Karpas-422 (cell line): ENCODE results near the gene RAP2A. TPM values are rescaled to one million over a fixed set of nuclear protein-coding genes. Genes with fewer than 3 reads are reported as not detected.

Experiments
- DNase-seq: peaks from one replicate; pipeline ENCODE4 v3.0.0-alpha.2; 2015
- H2AFZ ChIP-seq: fragments of 200-600 bp; sonication (generic); 2 replicates; pipeline ENCODE4 v1.6.1; 2014; ENCODE audit warnings: antibody characterized with exemption, low read length, mixed read lengths
- H3K27ac ChIP-seq: fragments of 200-600 bp; sonication (generic); 2 replicates; pipeline ENCODE4 v1.5.1; 2014; ENCODE audit warnings: mild to moderate bottlenecking, low read length, moderate library complexity
- H3K27me3 ChIP-seq: fragments of 200-600 bp; sonication (generic); 2 replicates; pipeline ENCODE4 v1.6.1; 2014; ENCODE audit warnings: low read length, mixed read lengths
- H3K36me3 ChIP-seq: fragments of 200-600 bp; sonication (generic); 2 replicates; pipeline ENCODE4 v1.6.1; 2014; ENCODE audit warnings: low read length, mixed read lengths; ENCODE audit not compliant: insufficient read depth
- H3K4me1 ChIP-seq: fragments of 200-600 bp; sonication (generic); 2 replicates; pipeline ENCODE4 v1.6.1; 2014; ENCODE audit warnings: mild to moderate bottlenecking, low read length, mixed read lengths
- H3K4me2 ChIP-seq: fragments of 200-600 bp; sonication (generic); 2 replicates; pipeline ENCODE4 v1.6.1; 2014; ENCODE audit warnings: low read length, low read depth, mild to moderate bottlenecking; ENCODE audit not compliant: poor library complexity, severe bottlenecking
- H3K4me3 ChIP-seq: fragments of 200-600 bp; sonication (generic); 2 replicates; pipeline ENCODE4 v1.5.1; 2014; ENCODE audit warnings: mild to moderate bottlenecking, antibody characterized with exemption, low read length, mixed read lengths
- H3K79me2 ChIP-seq: fragments of 200-600 bp; sonication (generic); 2 replicates; pipeline ENCODE4 v1.6.1; 2014; ENCODE audit warnings: mild to moderate bottlenecking, low read length, mixed read lengths
- H3K9ac ChIP-seq: fragments of 200-600 bp; sonication (generic); 2 replicates; pipeline ENCODE4 v1.6.0; 2014; ENCODE audit warnings: low read length
- H3K9me2 ChIP-seq: fragments of 200-600 bp; sonication (generic), shearing (Covaris generic); replicated peaks from 2 replicates; pipeline ENCODE4 v1.6.0; 2014; ENCODE audit warnings: mild to moderate bottlenecking, low read length, moderate library complexity; ENCODE audit not compliant: insufficient read depth
- H3K9me3 ChIP-seq: fragments of 300-700, 200-600 bp; sonication (generic); 2 replicates; pipeline ENCODE4 v1.6.1; 2014; ENCODE audit warnings: low read length, mixed read lengths
- H4K20me1 ChIP-seq: fragments of 200-600 bp; sonication (generic); 2 replicates; pipeline ENCODE4 v1.6.1; 2014; ENCODE audit warnings: mild to moderate bottlenecking, antibody characterized with exemption, low read length, low read depth; ENCODE audit not compliant: insufficient read depth
- total RNA-seq: library from RNA; depleted of rRNA; stranded (reverse); fragments of >200 nt; shearing (Covaris generic); gene quantifications from 2 replicates; pipeline ENCODE4 v1.2.3, GENCODE V29; 2014; ENCODE audit warnings: low replicate concordance

Gene RAP2A
- total RNA-seq, 1 experiment from 2014 or later = 47.9 TPM

GRCh38 chr13:97496511-97496910 lies 62.5 kb downstream of the RAP2A start:
- Histone ChIP-seq H3K9me2 (no peaks in the 10 kb centered on the region), H2AFZ (no peak overlapping the region), H3K9ac (no peak overlapping the region), H3K27me3 (no peaks in the 10 kb centered on the region), H3K4me1 (no peaks in the 10 kb centered on the region), H3K79me2 (no peaks in the 10 kb centered on the region), H4K20me1 (no peaks in the 10 kb centered on the region), H3K36me3 (no peaks in the 10 kb centered on the region), H3K9me3 (no peaks in the 10 kb centered on the region), H3K4me2 (no peak overlapping the region), H3K4me3 (no peak overlapping the region), H3K27ac (no peak overlapping the region)
- DNase-seq = no peak

GRCh38 chr13:97497400-97497799 lies 63.4 kb downstream of the RAP2A start:
- no peaks in the 10 kb centered on the region for H3K27me3 ChIP-seq
- H4K20me1 ChIP-seq = no peaks in the 10 kb centered on the region
- H3K9me2 ChIP-seq = no peaks in the 10 kb centered on the region
- H3K9ac ChIP-seq = no peak overlapping the region
- H3K4me1 ChIP-seq = no peaks in the 10 kb centered on the region
- no peak overlapping the region for H3K4me3 ChIP-seq
- H3K4me2 ChIP-seq = no peak overlapping the region
- no peaks in the 10 kb centered on the region for H3K9me3 ChIP-seq
- no peaks in the 10 kb centered on the region for H3K79me2 ChIP-seq
- H3K27ac ChIP-seq = no peak overlapping the region
- DNase-seq = no peak
- no peaks in the 10 kb centered on the region for H3K36me3 ChIP-seq
- no peak overlapping the region for H2AFZ ChIP-seq

GRCh38 chr13:97498419-97498818 lies 64.5 kb downstream of the RAP2A start:
- Histone ChIP-seq H2AFZ (no peak overlapping the region), H3K4me3 (no peak overlapping the region), H3K9me2 (no peaks in the 10 kb centered on the region), H3K4me2 (no peak overlapping the region), H4K20me1 (no peaks in the 10 kb centered on the region), H3K9ac (no peak overlapping the region), H3K79me2 (no peaks in the 10 kb centered on the region), H3K4me1 (no peaks in the 10 kb centered on the region), H3K9me3 (no peaks in the 10 kb centered on the region), H3K27me3 (no peaks in the 10 kb centered on the region), H3K27ac (no peak overlapping the region), H3K36me3 (no peaks in the 10 kb centered on the region)
- no peak for DNase-seq

- H3K27ac ChIP-seq = no peak overlapping the region
- H3K9me3 ChIP-seq = no peaks in the 10 kb centered on the region
- no peak overlapping the region for H3K9ac ChIP-seq
- H3K36me3 ChIP-seq = no peaks in the 10 kb centered on the region
- no peak overlapping the region for H3K4me2 ChIP-seq
- H4K20me1 ChIP-seq = no peaks in the 10 kb centered on the region
- H3K27me3 ChIP-seq = no peaks in the 10 kb centered on the region
- no peak for DNase-seq
- no peak overlapping the region for H2AFZ ChIP-seq
- H3K9me2 ChIP-seq = no peaks in the 10 kb centered on the region
- no peak overlapping the region for H3K4me3 ChIP-seq
- no peaks in the 10 kb centered on the region for H3K4me1 ChIP-seq
- H3K79me2 ChIP-seq = no peaks in the 10 kb centered on the region
Measured at GRCh38 chr13:97499181-97499580, 65.2 kb downstream of the RAP2A start.

- Histone ChIP-seq H3K9me3 (no peaks in the 10 kb centered on the region), H3K4me2 (no peak overlapping the region), H3K9me2 (no peaks in the 10 kb centered on the region), H4K20me1 (no peaks in the 10 kb centered on the region), H3K27me3 (no peaks in the 10 kb centered on the region), H3K27ac (no peak overlapping the region), H2AFZ (no peak overlapping the region), H3K9ac (no peak overlapping the region), H3K36me3 (no peaks in the 10 kb centered on the region), H3K4me3 (no peak overlapping the region), H3K4me1 (no peaks in the 10 kb centered on the region), H3K79me2 (no peaks in the 10 kb centered on the region)
- no peak for DNase-seq
Measured at GRCh38 chr13:97502181-97502580, 68.2 kb downstream of the RAP2A start.

GRCh38 chr13:97502706-97503105 lies 68.7 kb downstream of the RAP2A start:
- no peaks in the 10 kb centered on the region for H3K79me2 ChIP-seq
- H3K9me2 ChIP-seq = no peaks in the 10 kb centered on the region
- H3K9ac ChIP-seq = no peak overlapping the region
- H2AFZ ChIP-seq = no peak overlapping the region
- no peaks in the 10 kb centered on the region for H4K20me1 ChIP-seq
- no peaks in the 10 kb centered on the region for H3K36me3 ChIP-seq
- no peak overlapping the region for H3K4me3 ChIP-seq
- H3K9me3 ChIP-seq = no peaks in the 10 kb centered on the region
- H3K27ac ChIP-seq = no peak overlapping the region
- DNase-seq = no peak
- no peaks in the 10 kb centered on the region for H3K27me3 ChIP-seq
- no peak overlapping the region for H3K4me2 ChIP-seq
- no peaks in the 10 kb centered on the region for H3K4me1 ChIP-seq

- no peak for DNase-seq
- H3K36me3 ChIP-seq = no peaks in the 10 kb centered on the region
- no peak overlapping the region for H3K4me2 ChIP-seq
- H3K4me3 ChIP-seq = no peak overlapping the region
- no peaks in the 10 kb centered on the region for H3K79me2 ChIP-seq
- no peak overlapping the region for H3K27ac ChIP-seq
- no peaks in the 10 kb centered on the region for H3K4me1 ChIP-seq
- no peak overlapping the region for H3K9ac ChIP-seq
- H4K20me1 ChIP-seq = no peaks in the 10 kb centered on the region
- H3K9me2 ChIP-seq = no peaks in the 10 kb centered on the region
- H3K9me3 ChIP-seq = no peaks in the 10 kb centered on the region
- H3K27me3 ChIP-seq = no peaks in the 10 kb centered on the region
- no peak overlapping the region for H2AFZ ChIP-seq
Measured at GRCh38 chr13:97505017-97505416, 71.0 kb downstream of the RAP2A start.

GRCh38 chr13:97506511-97506910 lies 72.5 kb downstream of the RAP2A start:
- no peak overlapping the region for H2AFZ ChIP-seq
- H3K79me2 ChIP-seq = no peaks in the 10 kb centered on the region
- no peak overlapping the region for H3K9ac ChIP-seq
- no peaks in the 10 kb centered on the region for H4K20me1 ChIP-seq
- H3K4me1 ChIP-seq = no peaks in the 10 kb centered on the region
- H3K9me2 ChIP-seq = no peaks in the 10 kb centered on the region
- H3K36me3 ChIP-seq = no peaks in the 10 kb centered on the region
- no peak overlapping the region for H3K4me2 ChIP-seq
- no peak overlapping the region for H3K4me3 ChIP-seq
- H3K27me3 ChIP-seq = no peaks in the 10 kb centered on the region
- H3K9me3 ChIP-seq = no peaks in the 10 kb centered on the region
- H3K27ac ChIP-seq = no peak overlapping the region
- no peak for DNase-seq

- no peaks in the 10 kb centered on the region for H3K9me3 ChIP-seq
Measured at GRCh38 chr13:97512732-97513131, 78.8 kb downstream of the RAP2A start.

More at GRCh38 chr13:97512732-97513131, 78.8 kb downstream of the RAP2A start:
- Histone ChIP-seq H3K36me3 (no peaks in the 10 kb centered on the region), H2AFZ (no peak overlapping the region), H3K79me2 (no peaks in the 10 kb centered on the region), H3K9ac (no peak overlapping the region), H3K27me3 (no peaks in the 10 kb centered on the region), H4K20me1 (no peaks in the 10 kb centered on the region), H3K4me3 (no peak overlapping the region), H3K4me1 (no peaks in the 10 kb centered on the region), H3K4me2 (no peak overlapping the region), H3K9me2 (no peaks in the 10 kb centered on the region), H3K27ac (no peak overlapping the region)
- DNase-seq = no peak
